HG03457 (cell line): ENCODE results near the gene FFAR4.

Source experiments
- ATAC-seq: cut with Tn5 transposase; IDR thresholded peaks from one replicate; pipeline ENCODE4 v1.9.1; 2021; ENCODE audit warnings: moderate number of reproducible peaks; ENCODE audit not compliant: unreplicated experiment

FFAR4 gene

DNA sequence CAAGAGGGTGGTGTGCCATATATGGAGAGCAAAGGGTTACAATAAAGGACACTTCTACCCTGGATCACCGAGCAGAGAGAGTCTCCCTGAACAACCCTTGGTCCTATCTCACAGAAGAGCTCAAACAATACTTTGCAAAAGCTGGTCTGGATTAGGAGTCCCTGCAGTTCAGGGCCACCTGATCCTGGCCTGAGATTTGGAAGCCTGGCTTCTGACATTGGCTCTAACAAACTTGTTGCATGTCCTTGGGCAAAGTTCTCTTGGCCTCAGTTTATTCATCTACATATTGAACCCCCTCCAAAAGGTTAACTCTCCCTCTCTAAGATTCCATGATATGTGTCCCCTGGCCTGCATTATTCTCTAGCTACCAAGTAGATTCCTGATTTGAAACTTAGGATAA, 32.9 kb downstream of the FFAR4 start:
- no peak for ATAC-seq

DNA sequence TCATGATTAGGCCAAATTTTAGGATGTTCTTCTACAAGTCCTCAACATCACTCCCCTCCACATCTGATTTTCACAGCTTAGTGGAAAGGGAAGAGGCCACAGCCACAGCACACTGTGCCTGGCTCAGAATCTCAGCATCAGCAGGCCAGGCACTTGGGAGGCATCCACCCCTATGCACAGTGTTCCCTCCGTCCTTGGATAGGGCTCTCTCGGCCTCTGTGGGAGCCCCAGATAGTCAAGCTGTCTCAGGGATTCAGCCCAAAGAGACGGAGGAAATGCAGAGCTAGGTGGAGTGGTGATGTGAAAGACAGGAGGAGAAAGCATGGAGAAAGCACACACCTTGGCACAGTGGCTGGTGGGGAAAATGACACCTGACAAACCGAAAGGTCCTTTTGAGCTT, 33.3 kb downstream of the FFAR4 start:
- ATAC-seq: no peak

DNA sequence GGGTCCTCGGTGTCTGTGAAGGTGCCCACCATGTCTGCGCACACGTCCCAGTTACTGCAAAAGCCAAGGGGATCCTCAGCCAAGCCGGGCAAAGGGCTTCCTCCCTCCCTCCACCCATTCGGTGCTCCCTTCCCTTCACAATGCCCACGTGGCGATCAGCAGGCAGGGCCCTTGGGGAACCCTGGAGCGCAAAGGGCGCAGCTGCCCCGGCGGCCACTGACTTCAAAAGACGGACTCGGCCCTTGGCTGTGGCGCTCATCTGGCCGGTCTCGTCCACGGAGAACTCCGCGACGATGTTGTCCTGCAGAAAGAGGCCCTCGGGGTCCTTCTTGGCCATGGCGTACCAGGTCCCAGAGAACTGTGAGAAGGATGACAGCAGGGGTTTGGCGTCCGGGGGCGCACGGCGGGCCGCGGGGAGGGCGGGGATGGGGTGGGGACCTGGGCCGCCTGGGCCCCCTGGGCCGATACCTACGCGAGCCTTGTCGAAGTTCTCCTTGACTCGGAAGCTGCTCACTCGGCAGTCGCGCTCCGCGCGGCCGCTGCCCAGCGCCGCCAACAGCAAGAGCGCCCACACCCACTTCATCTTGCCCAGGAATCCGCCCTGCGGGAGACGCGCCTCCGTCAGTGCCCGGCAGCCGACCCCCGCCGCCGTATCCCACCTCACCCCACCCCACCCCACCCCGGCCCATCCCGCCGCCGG, 34.1 kb downstream of the FFAR4 start:
- no peak for ATAC-seq

DNA sequence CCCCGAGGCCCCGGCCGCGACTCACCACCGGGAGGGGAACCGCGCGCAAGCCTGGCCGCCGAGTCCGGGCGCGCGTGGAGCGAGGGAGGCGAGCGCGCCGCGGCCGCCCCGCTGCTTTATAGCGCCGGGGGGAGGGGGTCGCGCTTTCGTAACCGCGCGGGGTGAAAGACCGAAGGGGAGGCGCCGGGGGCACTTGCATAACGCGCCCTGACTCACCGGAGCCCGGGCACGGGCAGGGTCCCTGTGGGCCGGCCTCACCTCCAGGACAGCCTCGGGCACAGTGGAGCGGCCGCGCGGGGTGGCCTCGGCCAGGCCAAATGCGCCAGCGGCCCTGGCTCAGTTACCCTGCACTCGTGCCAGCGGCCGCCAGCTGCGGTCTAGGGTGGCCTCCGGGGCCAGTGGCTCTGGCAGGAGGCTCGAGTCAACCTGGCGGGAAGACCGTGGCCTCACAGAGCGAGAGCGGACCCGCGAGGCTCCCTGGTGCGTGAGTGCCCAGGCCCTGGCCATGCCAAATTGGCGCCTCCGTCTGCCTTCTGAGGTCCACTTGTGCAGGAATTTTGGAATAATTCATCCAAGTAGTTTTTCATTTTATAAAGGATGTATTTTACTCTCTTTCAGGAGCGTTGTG, 34.8 kb downstream of the FFAR4 start, which contains the start of gene RBP4:
Gene RBP4 (minus strand): TSS at position 90 of the 628 bp plus-strand sequence. CDS start 207 bp downstream, outside the sequence.
- ATAC-seq: no peak

DNA sequence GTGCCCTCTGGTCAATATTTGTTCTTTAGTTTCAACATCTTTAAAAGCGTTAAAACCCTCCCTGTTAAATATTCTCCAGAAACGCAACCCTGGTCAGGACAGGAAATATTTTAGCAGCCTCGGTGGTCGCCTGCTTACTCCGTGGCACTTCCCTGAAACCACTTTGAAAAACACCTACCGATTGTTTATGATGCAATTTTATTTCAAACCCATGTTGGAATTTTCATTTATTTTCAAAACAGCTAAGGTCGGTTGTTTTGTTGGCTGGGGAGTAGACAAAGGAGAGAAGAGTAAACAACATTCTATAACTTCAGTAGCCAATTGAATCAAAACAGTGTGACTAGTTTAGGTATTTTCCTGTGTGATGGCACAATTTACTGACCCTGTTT, 35.3 kb downstream of the FFAR4 start:
- no peak for ATAC-seq

DNA sequence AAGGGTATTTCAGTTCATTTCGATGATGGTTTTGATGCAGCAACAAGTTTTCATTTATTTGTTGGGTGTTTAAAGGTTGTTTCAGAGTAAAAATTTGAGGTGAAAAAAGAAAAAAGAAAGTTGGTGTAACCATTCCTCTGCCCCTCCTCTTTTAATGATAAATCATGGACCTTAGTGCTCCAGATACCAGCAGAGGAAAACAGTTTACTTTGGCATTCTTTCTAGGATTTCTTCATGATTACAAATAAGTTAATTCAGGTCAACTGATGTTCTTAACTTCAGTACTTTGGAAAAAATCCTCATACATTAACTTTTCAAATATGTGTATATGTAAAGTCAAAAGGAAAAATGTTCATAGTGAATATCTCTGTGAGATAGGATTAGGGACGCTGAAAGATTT, 36.6 kb downstream of the FFAR4 start:
- no peak for ATAC-seq

DNA sequence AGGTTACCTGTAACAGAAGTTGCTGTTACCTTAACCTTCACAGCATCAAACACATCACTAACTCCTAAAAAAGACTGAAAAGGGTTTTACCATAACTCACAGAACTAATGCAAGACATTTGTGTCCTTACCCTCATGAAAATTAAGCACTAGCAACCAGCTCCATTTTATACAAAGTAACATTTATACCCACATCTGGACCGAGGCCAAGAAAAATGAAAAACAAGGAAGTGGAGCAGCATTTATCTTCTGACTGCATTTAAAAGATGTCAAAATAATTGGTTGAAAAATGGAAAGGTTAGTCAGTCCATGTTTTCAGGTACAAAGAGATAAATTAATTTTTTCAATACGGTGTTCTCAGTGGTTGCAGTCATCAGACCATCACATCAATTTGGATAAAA, 37.7 kb downstream of the FFAR4 start:
- no peak for ATAC-seq

DNA sequence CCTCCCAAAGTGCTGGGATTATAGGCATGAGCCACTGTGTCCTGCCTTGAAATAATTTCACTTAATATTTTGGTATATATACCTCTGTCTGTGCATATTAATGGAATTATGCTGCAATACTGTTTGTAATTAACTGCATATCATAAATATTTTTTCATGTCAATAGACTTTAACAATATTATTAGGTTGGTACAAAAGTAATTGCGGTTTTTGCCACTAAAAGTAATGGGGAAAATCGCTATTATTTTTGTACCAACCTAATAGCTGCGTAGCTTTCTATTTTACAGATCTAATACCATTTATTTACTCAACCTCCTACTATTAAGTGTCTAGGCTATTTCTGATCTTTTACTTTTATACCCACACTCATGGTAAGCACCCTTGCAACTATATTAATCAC, 42.0 kb downstream of the FFAR4 start:
- no peak for ATAC-seq

DNA sequence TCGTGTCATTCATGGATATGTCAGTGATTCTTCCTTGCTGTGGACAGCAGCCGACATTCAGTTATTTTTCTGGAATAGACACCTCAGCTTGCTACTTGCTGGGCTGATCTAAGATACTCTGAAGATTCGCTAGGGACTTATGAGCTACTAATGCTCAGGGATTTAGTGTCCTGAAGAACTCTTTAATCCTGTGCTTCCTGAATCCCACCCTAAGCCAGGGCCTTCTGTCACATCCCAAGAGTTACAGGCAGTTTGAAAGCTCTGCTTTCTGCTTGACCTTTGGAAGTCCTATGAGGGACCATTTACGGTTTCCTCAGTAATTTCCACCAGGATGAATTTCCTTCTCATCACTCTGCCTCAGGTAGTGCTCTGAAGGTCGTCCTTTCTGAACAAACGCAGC, 45.8 kb downstream of the FFAR4 start, which contains the start of gene PDE6C:
Gene PDE6C (plus strand): TSS at position 227 of the 400 bp plus-strand sequence. CDS start 189 bp downstream, outside the sequence.
- no peak for ATAC-seq

DNA sequence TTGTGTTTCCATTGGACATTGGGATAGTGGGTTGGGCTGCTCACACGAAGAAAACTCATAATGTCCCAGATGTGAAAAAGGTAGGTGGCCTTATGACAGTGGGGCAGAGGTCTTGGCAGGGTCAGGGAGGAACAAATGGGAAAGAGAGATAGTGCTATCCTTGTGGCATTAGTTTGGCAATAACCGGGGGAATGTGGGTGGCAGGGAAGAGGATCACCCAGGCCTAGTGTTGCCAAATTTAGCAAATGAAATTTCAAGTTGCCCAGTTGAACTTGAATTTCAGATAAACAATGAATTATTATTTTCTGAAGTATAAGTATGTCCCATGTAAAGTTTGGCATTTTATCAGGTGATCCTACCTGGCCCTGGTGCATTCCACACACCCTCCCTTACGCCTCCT, 46.7 kb downstream of the FFAR4 start:
- ATAC-seq: no peak

DNA sequence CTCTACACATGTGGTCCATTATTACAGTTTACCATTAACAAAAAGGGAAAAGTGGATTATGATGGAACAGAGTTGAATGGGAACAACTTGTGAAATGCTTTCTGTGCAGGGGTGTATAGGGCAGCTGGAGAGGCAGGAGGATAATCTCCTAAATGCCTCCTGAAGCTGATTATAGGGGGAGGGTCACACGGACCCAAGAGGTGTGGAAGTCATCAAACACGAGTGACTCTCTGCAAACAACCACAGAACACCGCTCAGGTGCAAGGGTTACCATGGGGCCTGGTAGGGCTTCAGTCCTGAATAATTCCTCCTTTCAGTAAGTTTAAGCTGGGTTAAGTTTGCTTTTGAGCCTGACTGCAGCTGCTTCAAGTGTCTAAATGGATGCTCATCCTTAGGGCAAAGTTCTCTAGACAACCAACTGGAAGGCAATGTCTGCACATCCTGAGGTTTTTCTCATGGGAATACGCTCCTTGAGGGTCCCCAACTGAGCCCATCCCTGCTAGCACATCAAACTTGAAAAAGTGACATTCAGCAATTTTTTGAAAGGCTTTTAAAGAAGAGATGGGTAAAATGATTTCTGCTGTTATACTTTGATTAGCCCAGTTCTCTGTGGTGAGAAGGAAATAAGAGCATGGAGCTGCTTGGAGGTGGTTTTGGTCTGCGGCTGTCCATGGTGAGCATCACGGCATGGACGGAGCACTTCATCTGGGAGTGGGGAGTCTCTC, 47.8 kb downstream of the FFAR4 start:
- no peak for ATAC-seq

DNA sequence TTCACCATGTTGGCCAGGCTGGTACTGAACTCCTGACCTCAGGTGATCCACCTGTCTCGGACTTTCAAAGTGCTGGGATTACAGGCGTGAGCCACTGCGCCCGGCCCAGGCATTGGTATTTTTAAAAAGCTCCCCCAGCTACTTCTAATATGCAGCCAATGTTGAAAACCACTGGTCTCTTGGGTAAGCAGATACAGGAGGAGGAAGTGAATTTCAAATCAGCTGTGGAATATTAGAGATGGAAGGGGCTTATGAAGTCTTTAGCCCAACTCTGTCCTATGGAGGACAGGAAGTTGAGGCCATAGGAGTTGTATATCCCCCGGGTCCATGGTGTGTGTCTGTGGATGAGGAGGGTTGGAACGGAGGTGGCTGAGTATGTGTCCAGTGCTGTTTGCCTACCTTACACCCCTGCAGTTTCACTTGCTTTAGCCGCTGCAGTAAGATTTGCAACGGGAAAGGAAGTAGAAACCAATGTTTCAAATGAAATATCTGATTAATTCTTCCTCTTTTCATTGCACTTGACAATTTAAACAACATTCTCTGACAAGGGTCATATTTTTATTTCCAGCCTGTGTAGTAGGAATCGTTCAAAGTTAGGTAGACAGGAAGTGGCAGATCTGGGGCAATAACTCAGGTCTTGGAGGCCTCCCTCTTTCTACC, 49.2 kb downstream of the FFAR4 start:
- ATAC-seq: no peak

DNA sequence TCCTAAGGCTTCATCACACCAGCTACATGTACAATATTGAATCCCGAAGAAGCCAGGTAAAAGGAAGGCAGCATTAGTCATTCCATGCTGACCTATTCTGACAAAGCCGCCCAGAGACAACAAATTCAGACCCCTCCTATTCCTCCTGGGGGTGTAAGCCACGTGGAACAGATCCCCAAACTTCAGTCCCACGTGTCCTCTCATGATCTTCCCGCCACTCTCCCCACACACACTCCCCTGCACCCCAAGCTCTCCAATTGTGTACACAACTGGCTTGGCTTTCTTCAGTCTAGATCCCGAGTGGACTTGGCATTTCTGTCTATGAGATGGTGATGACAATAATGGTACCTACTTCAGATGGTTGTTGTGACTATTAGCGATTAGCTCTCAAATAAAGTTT, 54.5 kb downstream of the FFAR4 start:
- ATAC-seq: no peak

DNA sequence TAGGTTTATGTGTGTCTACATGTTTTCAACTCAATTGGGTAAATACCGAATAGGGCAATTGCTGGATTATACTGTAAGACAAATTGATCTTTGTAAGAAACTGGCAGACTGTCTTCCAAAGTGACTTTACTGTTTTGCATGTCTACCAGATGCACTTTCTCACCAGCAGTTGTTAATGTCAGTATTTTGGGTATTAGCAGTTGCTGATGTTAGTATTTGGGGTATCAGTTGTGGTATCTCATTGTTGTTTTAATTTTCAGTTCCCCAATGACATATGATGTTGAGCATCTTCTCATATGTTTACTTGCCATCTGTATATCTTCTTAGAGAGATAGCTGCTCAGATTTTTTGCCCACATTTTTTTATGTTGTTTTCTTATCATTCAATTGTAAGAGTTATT, 56.5 kb downstream of the FFAR4 start:
- ATAC-seq: no peak

DNA sequence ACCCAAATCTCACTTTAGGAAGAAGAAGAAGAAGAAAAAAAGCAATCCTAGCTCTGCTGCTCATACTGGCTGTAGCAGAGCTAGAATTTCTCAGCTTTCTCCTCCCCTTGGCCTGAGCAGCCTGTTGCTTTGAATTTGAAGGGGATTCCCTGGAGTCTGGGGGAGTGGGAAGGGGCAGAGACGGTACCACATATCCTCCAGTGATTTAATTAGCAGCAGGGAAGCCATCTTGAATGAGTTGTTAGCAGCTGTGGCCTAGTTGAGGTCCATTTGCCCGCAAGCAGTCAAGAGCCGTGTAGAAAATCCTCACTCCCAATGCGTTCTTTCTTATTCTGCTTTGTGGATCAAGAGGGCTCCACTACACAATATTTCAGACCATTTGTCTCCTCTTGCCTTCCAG, 62.4 kb downstream of the FFAR4 start:
- no peak for ATAC-seq

DNA sequence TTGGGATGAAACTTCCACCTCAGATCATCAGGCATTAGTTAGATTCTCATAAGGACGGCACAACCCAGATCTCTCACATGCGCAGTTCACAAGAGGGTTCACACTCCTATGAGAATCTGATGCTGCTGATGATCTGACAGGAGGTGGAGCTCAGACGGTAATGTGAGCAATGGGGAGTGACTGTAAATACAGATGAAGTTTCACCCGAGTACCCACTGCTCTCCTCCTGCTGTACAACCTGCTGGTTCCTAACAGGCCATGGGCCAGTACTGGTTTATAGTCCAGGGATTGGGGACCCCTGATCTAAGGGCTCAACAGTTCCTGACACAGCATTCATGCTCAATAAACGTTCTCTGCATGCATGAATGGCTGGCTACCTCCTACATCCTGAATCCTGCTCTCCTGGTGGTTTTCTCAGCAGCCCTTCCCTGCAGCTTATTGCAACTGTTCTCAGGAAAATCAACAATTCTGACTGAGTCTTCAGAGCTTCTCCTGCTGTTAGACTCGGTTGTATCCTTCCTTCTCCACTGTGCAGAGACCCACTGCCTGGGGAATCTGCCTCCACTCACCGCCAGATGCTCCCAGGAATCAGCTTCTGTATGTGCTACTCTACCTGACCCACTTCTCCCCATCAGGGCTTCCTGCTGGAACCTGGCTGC, 63.3 kb downstream of the FFAR4 start:
- ATAC-seq: no peak

DNA sequence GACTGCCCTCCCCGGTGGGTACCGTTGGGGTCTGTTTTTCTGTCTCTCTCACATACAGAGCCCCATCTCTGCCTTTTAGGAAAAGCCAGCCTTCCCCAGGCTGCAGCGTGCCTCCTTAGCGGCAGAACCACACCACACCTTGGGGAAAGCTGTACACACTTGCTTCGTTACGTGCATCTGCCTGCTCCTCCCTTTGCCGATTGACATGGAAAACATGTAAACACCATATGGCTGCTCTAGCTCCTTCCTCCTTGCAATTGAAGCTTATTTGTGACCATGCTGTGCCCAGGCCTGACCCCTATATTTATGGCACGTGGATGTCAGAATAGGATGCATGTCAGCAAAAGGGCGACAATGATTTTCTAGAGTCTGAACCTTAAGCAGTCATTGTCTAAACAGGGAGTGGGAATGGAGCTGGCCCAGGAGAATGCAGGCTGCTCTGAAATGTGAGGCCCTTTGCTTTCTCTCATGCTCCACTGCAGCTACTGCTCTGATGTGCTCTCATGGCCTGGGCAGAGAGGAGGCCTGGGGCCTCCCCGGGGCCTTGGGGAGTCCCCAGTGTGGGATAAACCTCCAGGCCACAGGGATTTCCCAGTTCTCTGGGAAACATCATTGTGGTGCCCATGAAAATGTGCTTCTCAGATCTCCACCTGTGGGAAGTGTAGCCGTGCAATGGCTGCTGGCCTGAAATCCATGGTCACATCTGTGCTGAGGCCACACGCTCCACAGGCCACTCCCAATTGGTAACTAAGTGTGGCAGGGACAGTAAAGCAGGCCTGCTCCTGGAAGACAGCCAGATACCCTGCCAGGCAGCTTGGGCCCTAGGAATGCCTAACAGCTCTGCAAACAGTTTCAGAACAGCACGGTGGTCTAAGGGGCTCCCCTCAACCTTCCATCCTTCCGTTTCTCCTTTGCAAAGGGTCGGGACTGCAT, 64.4 kb downstream of the FFAR4 start:
- no peak for ATAC-seq
